IMR-90 (cell line): ENCODE measurements around the gene ABCC3. TPM values are rescaled to one million over a fixed set of nuclear protein-coding genes. Genes with fewer than 3 reads are reported as not detected.

ENCODE experiments used
- ATAC-seq: fragments of 200-7000 bp; cut with Tn5 transposase; 2 replicates; pipeline ENCODE4 v1.9.1; 2020; ENCODE audit warnings: low read depth, mild to moderate bottlenecking, moderate library complexity
- BruUV-seq: library from RNA; stranded (reverse); fragments of 400-500 nt; replicated peaks from 2 replicates; lab custom pipeline; 2021; lab: Mats Ljungman, UMichigan
- CTCF ChIA-PET: fragments of 300-600 bp; formaldehyde crosslinking; extraction: SDS; loops from one replicate; lab custom pipeline; 2021; ENCODE audit warnings: antibody characterized with exemption; lab: Yijun Ruan, JAX
- POLR2A ChIA-PET: fragments of 300-600 bp; sonication (Branson Sonifier 250); formaldehyde crosslinking; loops from one replicate; lab custom pipeline; 2022; ENCODE audit warnings: antibody characterized with exemption; ENCODE audit not compliant: unreplicated experiment; lab: Charles Lee
- DNase-seq: peaks from one replicate; pipeline ENCODE4 v3.0.0; 2013
- H2AFZ ChIP-seq: replicated peaks from 2 replicates; pipeline ENCODE3; 2013; ENCODE audit warnings: low read length, mild to moderate bottlenecking; ENCODE audit not compliant: poor library complexity
- H2AK5ac ChIP-seq: 2 replicates; pipeline ENCODE4 v1.6.1; 2013; ENCODE audit warnings: low read depth, low read length, inconsistent platforms
- H2AK9ac ChIP-seq: replicated peaks from 2 replicates; pipeline ENCODE3; 2013; ENCODE audit warnings: mild to moderate bottlenecking, low read depth, low read length, moderate library complexity; ENCODE audit not compliant: poor library complexity
- H2BK120ac ChIP-seq: 2 replicates; pipeline ENCODE4 v1.6.1; 2013; ENCODE audit warnings: low read depth, low read length, inconsistent platforms
- H2BK15ac ChIP-seq: 3 replicates; pipeline ENCODE4 v1.6.1; 2013; ENCODE audit warnings: low read depth, low read length, inconsistent platforms
- H2BK20ac ChIP-seq: 2 replicates; pipeline ENCODE4 v1.6.1; 2013; ENCODE audit warnings: low read depth, mild to moderate bottlenecking, inconsistent platforms, low read length, moderate library complexity
- H2BK5ac ChIP-seq: 2 replicates; pipeline ENCODE4 v1.6.1; 2013; ENCODE audit warnings: mild to moderate bottlenecking, low read depth, low read length, inconsistent platforms; ENCODE audit not compliant: poor library complexity, severe bottlenecking
- H3K14ac ChIP-seq: replicated peaks from 2 replicates; pipeline ENCODE4 v1.6.1; 2013; ENCODE audit warnings: low read depth, low read length, inconsistent platforms
- H3K18ac ChIP-seq: 2 replicates; pipeline ENCODE4 v1.6.1; 2013; ENCODE audit warnings: low read depth, low read length, control low read depth
- H3K23ac ChIP-seq: 2 replicates; pipeline ENCODE4 v1.6.1; 2013; ENCODE audit warnings: low read depth, low read length, inconsistent platforms
- H3K27ac ChIP-seq: 2 replicates; pipeline ENCODE4 v1.5.1; 2013; ENCODE audit warnings: mild to moderate bottlenecking, control low read depth, low read length; ENCODE audit not compliant: insufficient read depth
- H3K27me3 ChIP-seq: 2 replicates; pipeline ENCODE4 v1.6.1; 2013; ENCODE audit warnings: low read length; ENCODE audit not compliant: control insufficient read depth, insufficient read depth
- H3K36me3 ChIP-seq: 2 replicates; pipeline ENCODE4 v1.6.1; 2013; ENCODE audit warnings: low read length, mixed read lengths; ENCODE audit not compliant: control insufficient read depth, insufficient read depth
- H3K4ac ChIP-seq: 2 replicates; pipeline ENCODE4 v1.6.1; 2013; ENCODE audit warnings: low read depth, low read length, inconsistent platforms
- H3K4me1 ChIP-seq: 2 replicates; pipeline ENCODE4 v1.6.1; 2013; ENCODE audit warnings: low read length, mixed read lengths; ENCODE audit not compliant: control insufficient read depth, insufficient read depth
- H3K4me2 ChIP-seq: 2 replicates; pipeline ENCODE4 v1.6.1; 2013; ENCODE audit warnings: low read depth, mild to moderate bottlenecking, control low read depth, low read length, moderate library complexity
- H3K4me3 ChIP-seq: 2 replicates; pipeline ENCODE4 v1.5.1; 2013; ENCODE audit warnings: low read depth, mild to moderate bottlenecking, control low read depth, low read length, moderate library complexity; ENCODE audit not compliant: insufficient read depth
- H3K56ac ChIP-seq: 2 replicates; pipeline ENCODE4 v1.6.1; 2013; ENCODE audit warnings: low read length, inconsistent platforms; ENCODE audit not compliant: insufficient read depth; ENCODE audit errors: extremely low read depth
- H3K79me1 ChIP-seq, 2 experiments: 2 replicates each; pipeline ENCODE4 v1.6.1; 2013; ENCODE audit warnings: low read length in 2 of 2, inconsistent platforms in 1 of 2, low read depth in 1 of 2
- H3K9ac ChIP-seq: 2 replicates; pipeline ENCODE4 v1.6.1; 2013; ENCODE audit warnings: low read depth, low read length, control low read depth
- H3K9me1 ChIP-seq: 2 replicates; pipeline ENCODE4 v1.6.1; 2013; ENCODE audit warnings: low read length, inconsistent platforms; ENCODE audit not compliant: insufficient read depth
- H3K9me3 ChIP-seq: 2 replicates; pipeline ENCODE4 v1.6.1; 2013; ENCODE audit warnings: low read length; ENCODE audit not compliant: control insufficient read depth, insufficient read depth
- H4K20me1 ChIP-seq: 2 replicates; pipeline ENCODE4 v1.6.1; 2013; ENCODE audit warnings: low read length, inconsistent platforms; ENCODE audit not compliant: insufficient read depth
- H4K5ac ChIP-seq: 2 replicates; pipeline ENCODE4 v1.6.1; 2013; ENCODE audit warnings: mild to moderate bottlenecking, low read depth, low read length, control low read depth
- H4K8ac ChIP-seq, 2 experiments: 2 replicates each; pipeline ENCODE4 v1.6.1; 2013; ENCODE audit warnings: low read depth in 2 of 2, low read length in 2 of 2, control low read depth in 1 of 2, inconsistent platforms in 1 of 2
- H4K91ac ChIP-seq: 2 replicates; pipeline ENCODE4 v1.6.1; 2013; ENCODE audit warnings: low read depth, low read length, inconsistent platforms; ENCODE audit not compliant: insufficient read depth
- CEBPB ChIP-seq: IDR thresholded peaks from 2 replicates; pipeline ENCODE4 v1.6.1; 2012; ENCODE audit warnings: low read depth, low read length, improper control_type of control experiment
- CTCF ChIP-seq: conservative IDR thresholded peaks from 2 replicates; pipeline ENCODE4 v1.5.1; 2012; ENCODE audit warnings: mild to moderate bottlenecking, low read depth, low read length, improper control_type of control experiment
- ELK1 ChIP-seq: fragments of 150-350 bp; IDR thresholded peaks from 2 replicates; pipeline ENCODE4 v1.6.1; 2016; ENCODE audit warnings: low read depth, mild to moderate bottlenecking, low read length, moderate library complexity, borderline replicate concordance
- MAFK ChIP-seq: IDR thresholded peaks from 2 replicates; pipeline ENCODE4 v1.6.1; 2012; ENCODE audit warnings: low read depth, low read length, improper control_type of control experiment
- MAZ ChIP-seq: IDR thresholded peaks from 2 replicates; pipeline ENCODE4 v1.6.1; 2012; ENCODE audit warnings: low read depth, mild to moderate bottlenecking, low read length, improper control_type of control experiment, moderate library complexity, borderline replicate concordance
- MXI1 ChIP-seq: IDR thresholded peaks from 2 replicates; pipeline ENCODE4 v1.6.1; 2012; ENCODE audit warnings: low read depth, mild to moderate bottlenecking, low read length, moderate library complexity, borderline replicate concordance
- NFE2L2 ChIP-seq: fragments of 150-350 bp; IDR thresholded peaks from 2 replicates; pipeline ENCODE4 v1.6.1; 2016; ENCODE audit warnings: low read depth, mild to moderate bottlenecking, low read length
- POLR2A ChIP-seq: IDR thresholded peaks from 2 replicates; pipeline ENCODE4 v1.6.1; 2012; ENCODE audit warnings: mild to moderate bottlenecking, low read depth, low read length
- RCOR1 ChIP-seq: IDR thresholded peaks from 2 replicates; pipeline ENCODE4 v1.6.1; 2012; ENCODE audit warnings: mild to moderate bottlenecking, low read length, improper control_type of control experiment; ENCODE audit not compliant: insufficient replicate concordance
- RFX5 ChIP-seq: IDR thresholded peaks from 2 replicates; pipeline ENCODE4 v1.8.0; 2012; ENCODE audit warnings: low read depth, mild to moderate bottlenecking, low read length, moderate library complexity
- SMC3 ChIP-seq: fragments of 150-350 bp; IDR thresholded peaks from 2 replicates; pipeline ENCODE4 v1.6.1; 2016; ENCODE audit warnings: low read depth, mild to moderate bottlenecking, antibody characterized with exemption, low read length, moderate library complexity
- USF2 ChIP-seq: fragments of 150-350 bp; IDR thresholded peaks from 2 replicates; pipeline ENCODE4 v1.6.1; 2017; ENCODE audit warnings: mild to moderate bottlenecking, antibody characterized with exemption, low read length, low read depth
- WGBS, 2 experiments: methylation state at CpG; one replicate each; pipeline versions ENCODE4 v1.1.5 to v1.1.7; 2013; ENCODE audit warnings: missing lambda C conversion rate in 2 of 2; ENCODE audit not compliant: insufficient read length in 1 of 2; ENCODE audit errors: extremely low coverage in 2 of 2; 5-methylcytosine and 5-hydroxymethylcytosine counted together
- dilution Hi-C: fragments of 300-500 bp; cut with HindIII; formaldehyde crosslinking; loops from one replicate; pipeline ENCODE4 v1.14.3; 2018; ENCODE audit warnings: low sequenced_read_pairs; ENCODE audit not compliant: unreplicated experiment
- in situ Hi-C: fragments of 300-500 bp; cut with MboI; formaldehyde crosslinking; loops from 3 replicates; pipeline ENCODE4 v1.14.3; 2019; ENCODE audit warnings: low sequenced_read_pairs, inconsistent platforms, mixed read lengths
- intact Hi-C: fragments of 100-400 bp; cut with micrococcal nuclease; formaldehyde crosslinking; loops from 2 replicates; pipeline ENCODE4 v1.10.0; 2022
- polyA plus RNA-seq, 3 experiments: library from polyadenylated mRNA; depleted of rRNA; stranded (reverse); fragments of >200 nt; gene quantifications; 2 replicates each; pipeline ENCODE4 v1.2.3, GENCODE V29; 2012; ENCODE audit warnings: low replicate concordance in 1 of 3
- total RNA-seq: library from RNA; depleted of rRNA; stranded (reverse); fragments of >200 nt; gene quantifications from 2 replicates; pipeline ENCODE4 v1.2.3, GENCODE V29; 2012

Gene ABCC3
- total and polyA plus RNA-seq, 2 of the 4 experiments (the other 2 are of a cell fraction) = 3.2 to 6.6 TPM

- Histone ChIP-seq H3K9me3 (no peaks in the 10 kb centered on the region), H4K8ac (no peak overlapping the region), H4K20me1 (no peaks in the 10 kb centered on the region), H2BK15ac (no peak overlapping the region), H2BK5ac (no peak overlapping the region), H2AK9ac (no peak overlapping the region), H3K4ac (no peak overlapping the region), H3K27ac (no peak overlapping the region), H2BK120ac (no peak overlapping the region), H3K4me3 (no peak overlapping the region), H2BK20ac (no peak overlapping the region), H2AK5ac (no peak overlapping the region), H3K9ac (no peak overlapping the region), H3K27me3 (peaks cover 51% of the 10 kb centered on the region), H3K9me1 (0 out of 2 replicates have a peak, but pooled peaks cover 5% of the 10 kb centered on the region), H3K18ac (no peak overlapping the region), H2AFZ (no peak overlapping the region), H4K91ac (no peak overlapping the region), H3K4me1 (peaks cover 2% of the 10 kb centered on the region; the same call in 1 of the 2 replicates), H4K5ac (no peak overlapping the region), H3K23ac (no peak overlapping the region), H3K14ac (no peak overlapping the region), H3K56ac (no peak overlapping the region), H3K36me3 (no peaks in the 10 kb centered on the region), H3K4me2 (no peak overlapping the region), H3K79me1 (no peaks in the 10 kb centered on the region)
- in situ Hi-C loops (no loop called here), intact Hi-C loops (no loop called here), dilution Hi-C loops (no loop called here)
- no CpG with 5 or more reads among the region's 9 CpGs for WGBS, 2 experiments
- DNase-seq (no peak), ATAC-seq (no peak)
- CTCF ChIA-PET = no interaction called here
- no TSS peak for BruUV-seq
- POLR2A ChIA-PET = no interaction called here
- TF ChIP-seq CTCF (no peak), ELK1 (no peak), USF2 (no peak), POLR2A (no peak), MXI1 (no peak), NFE2L2 (no peak), CEBPB (no peak), SMC3 (no peak), MAZ (no peak), MAFK (no peak), RFX5 (no peak), RCOR1 (no peak)
These were observed 48.0 kb upstream of the ABCC3 start for GRCh38 chr17:50586421-50587247.
